SH-SY5Y (cell line): ENCODE data around the gene CRAMP1.

Source experiments
- GATA2 ChIP-seq: IDR thresholded peaks from 2 replicates; pipeline ENCODE4 v1.6.1; 2011; ENCODE audit warnings: mild to moderate bottlenecking, low read depth, low read length
- GATA3 ChIP-seq: IDR thresholded peaks from 2 replicates; pipeline ENCODE4 v1.6.1; 2011; ENCODE audit warnings: low read depth, mild to moderate bottlenecking, low read length, moderate library complexity

CRAMP1 gene

DNA sequence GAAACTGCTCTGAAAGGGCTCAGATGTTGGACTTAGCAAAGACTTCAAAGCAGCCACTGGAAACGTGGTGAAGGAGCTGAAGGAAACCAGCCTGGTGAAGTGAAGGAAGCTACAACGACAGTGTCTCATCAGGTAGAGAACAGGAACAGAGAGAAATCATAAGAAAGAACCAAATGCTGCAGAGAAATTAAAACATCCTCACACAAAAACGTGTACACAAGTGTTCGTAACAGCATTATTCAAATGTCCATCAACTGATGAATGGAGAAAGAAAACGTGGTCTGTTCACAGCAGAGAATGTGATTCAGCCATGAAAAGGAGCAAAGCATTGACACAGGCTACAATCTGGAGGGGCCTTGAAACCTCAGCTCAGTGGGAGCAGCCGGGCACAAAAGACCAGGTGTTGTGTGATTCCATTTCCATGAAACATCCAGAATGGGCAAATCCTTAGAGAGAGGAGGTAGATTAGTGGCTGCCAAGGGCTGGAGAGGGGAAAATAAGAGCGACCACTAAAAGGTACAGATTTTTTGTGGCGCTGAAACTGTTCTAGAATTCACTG is 27.2 kb upstream of the CRAMP1 start:
- no peak for TF ChIP-seq GATA3
- TF ChIP-seq GATA2, result no peak

DNA sequence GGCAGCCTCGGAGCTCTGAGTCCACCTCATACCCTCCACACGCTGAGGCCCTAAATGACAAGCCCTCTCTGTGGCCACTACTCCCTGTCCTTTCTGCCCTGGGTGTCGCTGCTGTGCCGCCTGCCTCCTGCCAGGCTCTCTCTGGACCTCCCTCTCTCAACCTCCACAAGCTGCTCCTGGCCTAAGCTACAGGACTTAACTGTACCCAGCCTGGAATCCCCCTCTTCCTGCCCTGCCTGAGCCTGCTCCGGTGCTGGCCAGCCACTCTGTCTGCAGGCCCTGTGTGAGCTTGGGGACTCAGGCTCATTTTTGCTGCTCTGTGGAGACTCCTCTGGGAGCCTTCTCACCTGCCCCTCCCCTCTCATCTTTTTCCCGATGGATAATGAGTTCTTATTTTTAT is 21.8 kb upstream of the CRAMP1 start:
- no peak for TF ChIP-seq GATA3
- no peak for TF ChIP-seq GATA2

GRCh38 chr16:1590930-1591705 is 21.0 kb upstream of the CRAMP1 start:
- no peak for TF ChIP-seq GATA2
- no peak for TF ChIP-seq GATA3

GRCh38 chr16:1592446-1592845 is 19.7 kb upstream of the CRAMP1 start:
- no peak for TF ChIP-seq GATA3
- no peak for TF ChIP-seq GATA2

- TF ChIP-seq GATA2 (no peak), GATA3 (no peak)
Observed at GRCh38 chr16:1596516-1596915, 15.6 kb upstream of the CRAMP1 start.

- TF ChIP-seq GATA2, result no peak
- TF ChIP-seq GATA3, result no peak
Observed at GRCh38 chr16:1597154-1597553, 15.0 kb upstream of the CRAMP1 start.

DNA sequence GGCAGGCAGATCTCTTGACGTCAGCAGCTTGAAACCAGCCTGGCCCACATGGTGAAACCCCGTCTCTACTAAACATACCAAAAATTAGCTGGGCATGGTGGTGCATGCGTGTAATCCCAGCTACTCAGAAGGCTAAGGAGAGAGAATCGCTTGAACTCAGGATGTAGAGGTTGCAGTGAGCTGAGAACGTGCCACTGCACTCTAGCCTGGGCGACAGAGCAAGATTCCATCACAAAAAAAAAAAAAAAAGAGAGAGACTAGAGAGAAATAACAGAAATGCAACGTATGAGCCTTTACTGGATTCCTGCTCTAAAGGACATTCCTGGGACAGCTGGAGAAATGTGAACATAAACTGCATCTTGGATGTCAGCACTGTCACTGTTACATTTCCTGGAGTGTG is 11.1 kb upstream of the CRAMP1 start:
- TF ChIP-seq GATA2 (no peak), GATA3 (no peak)

GRCh38 chr16:1601489-1601888 is 10.7 kb upstream of the CRAMP1 start:
- no peak for TF ChIP-seq GATA2
- TF ChIP-seq GATA3, result no peak

GRCh38 chr16:1602285-1602684 is 9.9 kb upstream of the CRAMP1 start:
- TF ChIP-seq GATA2 (no peak), GATA3 (no peak)

- TF ChIP-seq GATA3, result no peak
- TF ChIP-seq GATA2, result no peak
Observed at GRCh38 chr16:1606774-1607173, 5.4 kb upstream of the CRAMP1 start.

DNA sequence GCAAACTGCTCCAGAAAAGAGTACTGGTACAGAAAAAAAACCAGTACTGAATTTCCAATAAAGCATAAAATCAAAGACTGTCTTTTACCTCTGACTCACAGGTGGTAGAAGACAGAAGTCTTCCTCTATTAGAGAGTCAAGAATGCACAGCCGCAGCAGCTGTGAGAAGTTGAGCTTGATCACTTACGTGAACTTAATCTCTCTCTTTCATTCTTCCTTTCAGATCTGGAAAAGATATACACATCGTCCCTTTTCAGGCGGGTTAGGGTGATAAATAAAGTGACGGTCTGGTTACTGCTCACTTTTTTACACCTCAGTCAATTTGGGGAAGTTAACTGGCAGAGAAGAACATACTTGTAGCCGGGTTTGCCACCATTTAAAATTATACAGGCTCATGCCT is 4.2 kb upstream of the CRAMP1 start:
- TF ChIP-seq GATA3 (no peak), GATA2 (no peak)

DNA sequence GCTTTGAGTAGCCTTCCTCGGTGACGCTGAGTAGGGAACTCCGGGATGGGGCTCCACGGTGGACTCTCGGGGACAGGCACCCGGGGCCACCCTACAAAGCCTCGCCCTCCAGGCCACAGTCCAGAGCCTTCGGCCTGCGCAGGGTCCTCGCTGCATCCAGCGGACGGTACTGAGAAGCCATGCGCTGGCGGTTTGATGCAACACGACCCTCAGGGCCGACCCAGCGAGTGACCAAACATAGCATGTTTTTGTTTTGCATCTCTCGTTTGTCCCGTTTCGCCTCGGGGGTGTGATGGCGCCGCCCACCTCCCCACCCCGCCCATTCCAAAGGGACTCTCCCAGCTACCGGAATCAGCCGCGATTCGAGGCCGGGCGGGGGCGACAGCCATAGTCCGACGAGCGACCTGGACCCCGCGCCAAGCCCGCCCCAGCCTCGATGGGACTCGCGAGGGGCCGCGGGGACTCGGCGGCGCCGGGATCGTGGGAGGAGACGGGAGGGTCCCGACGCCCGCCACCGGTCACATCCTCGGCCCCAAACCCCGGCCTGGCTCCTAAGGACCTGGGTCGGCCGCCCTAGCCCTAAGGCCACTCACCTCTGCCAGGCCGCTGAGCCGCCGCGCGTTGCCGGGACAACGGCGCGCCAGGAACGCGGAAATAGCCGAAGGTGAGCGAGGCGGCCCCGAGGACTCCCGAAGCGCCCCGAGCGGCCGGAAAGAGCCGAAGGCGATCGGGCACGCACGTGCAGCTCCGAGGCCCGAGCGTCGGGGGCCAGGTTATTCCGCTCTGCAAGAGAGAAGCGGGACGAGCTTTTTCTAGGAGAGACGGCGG is 1.9 kb upstream of the CRAMP1 start:
- TF ChIP-seq GATA3 (no peak), GATA2 (no peak)

- no peak for TF ChIP-seq GATA3
- no peak for TF ChIP-seq GATA2
Observed at GRCh38 chr16:1610899-1611632, 1.1 kb upstream of the CRAMP1 start.

DNA sequence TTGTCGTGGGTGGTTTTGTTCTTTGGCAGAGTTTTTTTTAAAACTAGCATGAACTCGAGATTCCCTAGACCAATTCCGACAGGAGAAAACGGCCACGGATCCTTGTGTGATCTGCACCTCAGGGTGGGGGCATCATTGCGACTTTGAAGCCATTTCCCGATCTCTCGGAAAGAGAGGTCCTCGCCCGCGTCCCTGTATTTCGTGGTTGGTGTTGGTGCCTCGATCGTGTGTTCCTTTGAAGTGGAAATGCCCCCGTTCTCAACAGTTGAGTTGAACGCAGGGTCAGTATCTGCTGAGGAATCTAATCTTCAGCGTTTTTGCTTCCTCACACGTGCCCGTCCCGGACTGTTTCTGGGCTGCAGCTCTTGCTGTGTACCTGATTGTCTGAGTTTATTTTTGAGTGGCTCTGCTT is 1.1 kb downstream of the CRAMP1 start:
- TF ChIP-seq GATA2 (no peak), GATA3 (no peak)
